ENCODE measurements around the gene ADAMTS2. TPM values are rescaled to one million over a fixed set of nuclear protein-coding genes. Genes with fewer than 3 reads are reported as not detected.

ADAMTS2 gene
- total RNA-seq, 1 experiment from 2014 or later = not detected

GRCh38 chr5:179210478-179210877 lies 134.8 kb downstream of the ADAMTS2 start:
- Mint-ChIP-seq H3K4me1 (ENCODE audit: low read depth, unreplicated experiment) (no peaks in the 10 kb centered on the region), H3K9me3 (ENCODE audit: low read depth, unreplicated experiment) (peaks cover 4% of the 10 kb centered on the region), H3K27ac (ENCODE audit: unreplicated experiment) (no peak overlapping the region), H3K27me3 (ENCODE audit: unreplicated experiment) (no peaks in the 10 kb centered on the region), H3K4me3 (ENCODE audit: low read depth, unreplicated experiment) (no peak overlapping the region), H3K36me3 (ENCODE audit: insufficient read depth, unreplicated experiment) (no peaks in the 10 kb centered on the region)
- intact Hi-C loops (cut with micrococcal nuclease; ENCODE audit: unreplicated experiment) = no loop called here
- CTCF ChIA-PET = no interaction called here
- BruUV-seq (replicated peaks) = no TSS peak
- no peak for DNase-seq
- no peak for TF ChIP-seq CTCF (IDR thresholded peaks at IDR 0.05; ENCODE audit: unreplicated experiment)

GRCh38 chr5:179209359-179210150 lies 135.7 kb downstream of the ADAMTS2 start:
- H3K9me3 Mint-ChIP-seq (ENCODE audit: low read depth, unreplicated experiment) = peaks cover 9% of the 10 kb centered on the region
- CTCF ChIA-PET = no interaction called here
- TF ChIP-seq CTCF (IDR thresholded peaks at IDR 0.05; ENCODE audit: unreplicated experiment) = no peak
- intact Hi-C loops (cut with micrococcal nuclease; ENCODE audit: unreplicated experiment) = no loop called here
- H3K4me1 Mint-ChIP-seq (ENCODE audit: low read depth, unreplicated experiment) = no peaks in the 10 kb centered on the region
- BruUV-seq (replicated peaks) = no TSS peak
- no peaks in the 10 kb centered on the region for H3K36me3 Mint-ChIP-seq (ENCODE audit: insufficient read depth, unreplicated experiment)
- no peaks in the 10 kb centered on the region for H3K27me3 Mint-ChIP-seq (ENCODE audit: unreplicated experiment)
- no peak for DNase-seq
- H3K27ac Mint-ChIP-seq (ENCODE audit: unreplicated experiment) = no peak overlapping the region
- no peak overlapping the region for H3K4me3 Mint-ChIP-seq (ENCODE audit: low read depth, unreplicated experiment)

GRCh38 chr5:179208706-179209358 lies 136.4 kb downstream of the ADAMTS2 start:
- Mint-ChIP-seq H3K36me3 (ENCODE audit: insufficient read depth, unreplicated experiment) (no peaks in the 10 kb centered on the region), H3K9me3 (ENCODE audit: low read depth, unreplicated experiment) (peaks cover 10% of the 10 kb centered on the region), H3K27ac (ENCODE audit: unreplicated experiment) (no peak overlapping the region), H3K27me3 (ENCODE audit: unreplicated experiment) (no peaks in the 10 kb centered on the region), H3K4me3 (ENCODE audit: low read depth, unreplicated experiment) (no peak overlapping the region), H3K4me1 (ENCODE audit: low read depth, unreplicated experiment) (no peaks in the 10 kb centered on the region)
- no peak for DNase-seq
- no TSS peak for BruUV-seq (replicated peaks)
- CTCF ChIA-PET = no interaction called here
- intact Hi-C loops (cut with micrococcal nuclease; ENCODE audit: unreplicated experiment) = no loop called here
- TF ChIP-seq CTCF (IDR thresholded peaks at IDR 0.05; ENCODE audit: unreplicated experiment) = no peak

GRCh38 chr5:179207920-179208705 lies 137.1 kb downstream of the ADAMTS2 start:
- Mint-ChIP-seq H3K4me3 (ENCODE audit: low read depth, unreplicated experiment) (no peak overlapping the region), H3K36me3 (ENCODE audit: insufficient read depth, unreplicated experiment) (no peaks in the 10 kb centered on the region), H3K27ac (ENCODE audit: unreplicated experiment) (no peak overlapping the region), H3K27me3 (ENCODE audit: unreplicated experiment) (no peaks in the 10 kb centered on the region), H3K9me3 (ENCODE audit: low read depth, unreplicated experiment) (peaks cover 10% of the 10 kb centered on the region), H3K4me1 (ENCODE audit: low read depth, unreplicated experiment) (no peaks in the 10 kb centered on the region)
- no TSS peak for BruUV-seq (replicated peaks)
- intact Hi-C loops (cut with micrococcal nuclease; ENCODE audit: unreplicated experiment) = no loop called here
- CTCF ChIA-PET = no interaction called here
- DNase-seq = no peak
- no peak for TF ChIP-seq CTCF (IDR thresholded peaks at IDR 0.05; ENCODE audit: unreplicated experiment)
